IgD-negative memory B cell (primary cell): ENCODE results near the gene STAT5A. TPM values are rescaled to one million over a fixed set of nuclear protein-coding genes. Genes with fewer than 3 reads are reported as not detected.
A peak's percentile ranks its signal among the peaks of the same experiment; 100 is the strongest.
"Not testable (repeated sequence)": the region's sequence is repeated elsewhere in the genome, so short reads cannot be mapped to it uniquely, and the experiment has no call there.

Experiments
- H3K27ac Mint-ChIP-seq, 3 donors: one replicate each; pipeline ENCODE4 v1.8.0; 2020 to 2022; ENCODE audit warnings: mild to moderate bottlenecking in 3 of 3, mixed read lengths in 3 of 3, moderate library complexity in 1 of 3
- H3K27me3 Mint-ChIP-seq: one replicate; pipeline ENCODE4 v1.8.0; 2021; ENCODE audit warnings: mixed read lengths
- H3K36me3 Mint-ChIP-seq: one replicate; pipeline ENCODE4 v1.8.0; 2020; ENCODE audit warnings: mild to moderate bottlenecking, mixed read lengths
- H3K4me1 Mint-ChIP-seq, 3 donors: one replicate each; pipeline ENCODE4 v1.8.0; 2020 to 2022; ENCODE audit warnings: mixed read lengths in 3 of 3, mild to moderate bottlenecking in 1 of 3
- H3K4me3 Mint-ChIP-seq, 4 donors: one replicate each; pipeline ENCODE4 v1.8.0; 2020 to 2022; ENCODE audit warnings: mild to moderate bottlenecking in 4 of 4, mixed read lengths in 4 of 4, moderate library complexity in 3 of 4
- H3K9me3 Mint-ChIP-seq, 3 donors: one replicate each; pipeline ENCODE4 v1.8.0; 2020 to 2021; ENCODE audit warnings: mixed read lengths in 3 of 3, mild to moderate bottlenecking in 1 of 3
- polyA plus RNA-seq: library from polyadenylated mRNA; unstranded; fragments of 300-500 nt; fragmentation: Illumina TruSeq; gene quantifications from one replicate; pipeline ENCODE4 v1.2.3, GENCODE V29; 2021

The STAT5A gene
- polyA plus RNA-seq, 1 donor from 2014 or later = 63.0 TPM

GRCh38 chr17:42359133-42359532 is 70.8 kb downstream of the STAT5A start:
- Mint-ChIP-seq H3K27ac (peak overlapping the region in 1 of 3 donors; percentile 40), H3K4me3 (no peak overlapping the region), H3K9me3 (no peaks in the 10 kb centered on the region), H3K27me3 (no peaks in the 10 kb centered on the region), H3K4me1 (peaks cover 37 to 50% (median 49%) of the 10 kb centered on the region in 3 donors), H3K36me3 (peaks cover 5% of the 10 kb centered on the region)

GRCh38 chr17:42360388-42360787 is 72.1 kb downstream of the STAT5A start:
- H3K36me3 Mint-ChIP-seq, H3K9me3 Mint-ChIP-seq, H3K4me3 Mint-ChIP-seq, H3K27ac Mint-ChIP-seq, H3K27me3 Mint-ChIP-seq: not testable (repeated sequence)
- peaks cover 43 to 55% (median 48%) of the 10 kb centered on the region in 3 donors for H3K4me1 Mint-ChIP-seq

Other genes starting within 250 kb of the STAT5A start
- gene C17orf113, start 237.9 kb upstream of the STAT5A start, polyA plus RNA-seq = 0.48 TPM
- 0.09 TPM for gene ZNF385C, start 190.0 kb upstream of the STAT5A start, polyA plus RNA-seq
- 13.3 TPM for gene DHX58, start 175.8 kb upstream of the STAT5A start, polyA plus RNA-seq
- 26.7 TPM for gene KAT2A, start 167.1 kb upstream of the STAT5A start, polyA plus RNA-seq
- gene HSPB9, start 165.7 kb upstream of the STAT5A start, polyA plus RNA-seq = 0.15 TPM
- gene RAB5C, start 133.5 kb upstream of the STAT5A start, polyA plus RNA-seq = 86.8 TPM
- gene KCNH4, start 107.4 kb upstream of the STAT5A start, polyA plus RNA-seq = not detected
- not detected for gene HCRT, start 103.0 kb upstream of the STAT5A start, polyA plus RNA-seq
- gene GHDC, start 94.0 kb upstream of the STAT5A start, polyA plus RNA-seq = 24.3 TPM
- 60.4 TPM for gene STAT5B, start 12.1 kb upstream of the STAT5A start, polyA plus RNA-seq
- 106 TPM for gene STAT3, start 99.9 kb downstream of the STAT5A start, polyA plus RNA-seq
- not detected for gene CAVIN1, start 134.8 kb downstream of the STAT5A start, polyA plus RNA-seq
- gene ATP6V0A1, start 170.4 kb downstream of the STAT5A start, polyA plus RNA-seq = 17.2 TPM
- 14.4 TPM for gene NAGLU, start 247.7 kb downstream of the STAT5A start, polyA plus RNA-seq